Mucosa of rectum (tissue), 2 donors: ENCODE data around the gene CNTD1.
"Not testable (repeated sequence)": the region's sequence is repeated elsewhere in the genome, so short reads cannot be mapped to it uniquely, and the experiment has no call there.

Experiments used
- H3K27ac ChIP-seq, 2 donors: one replicate each; pipeline ENCODE4 v1.7.0; 2013; ENCODE audit warnings: inconsistent platforms in 2 of 2, low read depth in 2 of 2, low read length in 2 of 2
- H3K27me3 ChIP-seq, 2 donors: one replicate each; pipeline ENCODE4 v1.7.0; 2013; ENCODE audit warnings: low read length in 2 of 2; ENCODE audit not compliant: control insufficient read depth in 2 of 2, insufficient read depth in 2 of 2
- H3K36me3 ChIP-seq, 2 donors: one replicate each; pipeline ENCODE4 v1.7.0; 2013; ENCODE audit warnings: low read length in 2 of 2; ENCODE audit not compliant: control insufficient read depth in 2 of 2, insufficient read depth in 2 of 2
- H3K4me1 ChIP-seq, 2 donors: one replicate each; pipeline ENCODE4 v1.7.0; 2013; ENCODE audit warnings: low read length in 2 of 2, mild to moderate bottlenecking in 1 of 2; ENCODE audit not compliant: control insufficient read depth in 2 of 2, insufficient read depth in 2 of 2
- H3K4me3 ChIP-seq, 2 donors: one replicate each; pipeline ENCODE4 v1.7.0; 2013; ENCODE audit warnings: low read length in 2 of 2
- H3K9ac ChIP-seq, 2 donors: one replicate each; pipeline ENCODE4 v1.7.0; 2013; ENCODE audit warnings: low read length in 2 of 2, low read depth in 1 of 2, mild to moderate bottlenecking in 1 of 2
- H3K9me3 ChIP-seq, 2 donors: one replicate each; pipeline ENCODE4 v1.7.0; 2013; ENCODE audit warnings: low read length in 2 of 2; ENCODE audit not compliant: control insufficient read depth in 2 of 2
- donor health status: healthy.
- donor health status: Normal muscosa, but diverticular disease.

CNTD1 gene

DNA sequence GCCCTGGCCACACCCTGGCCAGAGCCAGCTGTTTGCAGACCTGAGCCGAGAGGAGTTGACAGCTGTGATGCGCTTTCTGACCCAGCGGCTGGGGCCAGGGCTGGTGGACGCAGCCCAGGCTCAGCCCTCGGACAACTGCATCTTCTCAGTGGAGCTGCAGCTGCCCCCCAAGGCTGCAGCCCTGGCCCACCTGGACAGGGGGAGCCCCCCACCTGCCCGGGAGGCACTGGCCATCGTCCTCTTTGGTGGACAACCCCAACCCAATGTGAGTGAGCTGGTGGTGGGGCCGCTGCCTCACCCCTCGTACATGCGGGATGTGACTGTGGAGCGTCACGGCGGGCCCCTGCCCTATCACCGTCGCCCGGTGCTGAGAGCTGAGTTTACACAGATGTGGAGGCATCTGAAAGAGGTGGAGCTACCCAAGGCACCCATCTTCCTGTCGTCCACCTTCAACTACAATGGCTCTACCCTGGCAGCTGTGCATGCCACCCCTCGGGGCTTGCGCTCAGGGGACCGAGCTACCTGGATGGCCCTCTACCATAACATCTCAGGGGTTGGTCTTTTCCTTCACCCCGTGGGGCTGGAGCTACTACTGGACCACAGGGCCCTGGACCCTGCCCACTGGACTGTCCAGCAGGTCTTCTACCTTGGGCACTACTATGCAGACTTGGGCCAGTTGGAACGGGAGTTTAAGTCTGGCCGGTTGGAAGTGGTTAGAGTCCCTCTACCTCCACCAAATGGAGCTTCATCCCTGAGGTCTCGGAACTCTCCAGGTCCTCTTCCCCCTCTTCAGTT is 46.3 kb downstream of the CNTD1 start:
- peaks cover 40 to 42% of the 10 kb centered on the region in 2 donors for H3K36me3 ChIP-seq
- H3K27me3 ChIP-seq: peaks cover 0 to 2% of the 10 kb centered on the region in 2 donors
- no peak overlapping the region for H3K4me3 ChIP-seq
- peaks cover 0 to 2% of the 10 kb centered on the region in 2 donors for H3K4me1 ChIP-seq
- no peak overlapping the region for H3K27ac ChIP-seq
- no peaks in the 10 kb centered on the region for H3K9me3 ChIP-seq
- H3K9ac ChIP-seq: no peak overlapping the region

GRCh38 chr17:42845556-42845917 is 46.9 kb downstream of the CNTD1 start:
- H3K9me3 ChIP-seq: no peaks in the 10 kb centered on the region
- peaks cover 0 to 2% of the 10 kb centered on the region in 2 donors for H3K4me1 ChIP-seq
- no peak overlapping the region for H3K4me3 ChIP-seq
- no peak overlapping the region for H3K9ac ChIP-seq
- H3K27ac ChIP-seq: no peak overlapping the region
- peaks cover 40 to 42% of the 10 kb centered on the region in 2 donors for H3K36me3 ChIP-seq
- peaks cover 0 to 4% of the 10 kb centered on the region in 2 donors for H3K27me3 ChIP-seq

DNA sequence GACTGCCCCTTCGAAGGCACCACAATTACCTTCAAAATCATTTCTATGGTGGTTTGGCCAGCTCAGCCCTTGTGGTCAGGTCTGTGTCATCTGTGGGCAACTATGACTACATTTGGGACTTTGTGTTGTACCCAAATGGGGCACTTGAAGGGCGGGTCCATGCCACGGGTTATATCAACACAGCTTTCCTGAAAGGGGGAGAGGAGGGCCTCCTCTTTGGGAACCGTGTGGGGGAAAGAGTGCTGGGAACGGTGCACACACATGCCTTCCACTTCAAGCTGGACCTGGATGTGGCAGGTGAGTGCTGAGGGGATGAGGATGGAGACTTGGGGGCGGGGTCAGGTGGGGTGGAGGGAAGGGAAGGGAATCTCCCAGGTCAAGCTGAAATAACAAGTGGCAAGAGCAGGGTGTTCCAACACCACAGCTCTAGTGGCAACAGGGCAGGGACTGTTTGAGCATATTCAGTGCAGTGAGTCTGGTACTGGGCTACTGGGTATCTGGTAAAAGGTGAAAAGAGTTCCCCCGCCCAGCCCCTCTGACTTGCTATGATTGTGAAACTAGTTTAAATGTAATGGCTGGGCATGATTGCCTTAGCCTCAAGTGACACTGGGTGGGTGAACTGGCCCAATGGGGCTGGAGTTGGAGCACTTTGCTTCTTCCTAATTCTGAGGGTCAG is 47.4 kb downstream of the CNTD1 start:
- no peak overlapping the region for H3K27ac ChIP-seq
- H3K9ac ChIP-seq: no peak overlapping the region
- peaks cover 0 to 2% of the 10 kb centered on the region in 2 donors for H3K4me1 ChIP-seq
- H3K9me3 ChIP-seq: no peaks in the 10 kb centered on the region
- peaks cover 0 to 4% of the 10 kb centered on the region in 2 donors for H3K27me3 ChIP-seq
- H3K36me3 ChIP-seq: peaks cover 39 to 42% of the 10 kb centered on the region in 2 donors
- no peak overlapping the region for H3K4me3 ChIP-seq

DNA sequence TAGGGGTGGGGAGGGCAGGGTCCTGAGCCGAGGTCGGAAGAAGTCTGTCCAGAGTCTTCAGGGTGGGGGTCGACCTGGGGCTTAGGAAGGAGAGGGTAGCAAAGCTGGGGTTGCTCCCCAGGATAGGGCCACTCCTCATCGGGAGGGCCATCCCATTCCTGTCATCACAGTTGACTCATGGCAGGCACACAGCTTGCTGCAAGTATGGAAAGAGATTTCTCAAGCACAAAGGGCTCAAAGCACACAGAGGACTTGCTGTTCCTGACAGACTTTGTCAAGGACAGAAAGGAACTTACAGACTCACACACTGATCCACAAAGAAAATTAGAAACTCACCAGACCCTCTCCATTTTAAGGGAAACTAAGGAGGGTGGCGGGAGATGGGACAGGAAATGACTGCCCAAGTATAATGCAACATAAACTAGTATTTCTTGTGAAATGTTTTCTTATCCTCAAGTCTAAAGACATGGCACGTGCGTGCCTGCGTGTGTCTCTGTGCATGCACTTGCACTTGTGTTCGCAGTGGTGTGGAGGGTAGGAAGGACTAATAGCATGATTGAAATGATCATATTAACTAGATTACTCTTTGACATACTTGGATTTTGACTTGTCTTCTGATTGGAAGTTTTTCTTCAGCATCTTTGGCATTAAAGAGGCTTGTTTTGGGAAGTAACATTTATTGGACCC is 48.1 kb downstream of the CNTD1 start:
- H3K4me3 ChIP-seq: no peak overlapping the region
- H3K4me1 ChIP-seq: peaks cover 0 to 2% of the 10 kb centered on the region in 2 donors
- H3K27me3 ChIP-seq: peaks cover 0 to 4% of the 10 kb centered on the region in 2 donors
- H3K9ac ChIP-seq: no peak overlapping the region
- H3K36me3 ChIP-seq: peaks cover 32 to 36% of the 10 kb centered on the region in 2 donors
- H3K9me3 ChIP-seq: no peaks in the 10 kb centered on the region
- H3K27ac ChIP-seq: no peak overlapping the region

DNA sequence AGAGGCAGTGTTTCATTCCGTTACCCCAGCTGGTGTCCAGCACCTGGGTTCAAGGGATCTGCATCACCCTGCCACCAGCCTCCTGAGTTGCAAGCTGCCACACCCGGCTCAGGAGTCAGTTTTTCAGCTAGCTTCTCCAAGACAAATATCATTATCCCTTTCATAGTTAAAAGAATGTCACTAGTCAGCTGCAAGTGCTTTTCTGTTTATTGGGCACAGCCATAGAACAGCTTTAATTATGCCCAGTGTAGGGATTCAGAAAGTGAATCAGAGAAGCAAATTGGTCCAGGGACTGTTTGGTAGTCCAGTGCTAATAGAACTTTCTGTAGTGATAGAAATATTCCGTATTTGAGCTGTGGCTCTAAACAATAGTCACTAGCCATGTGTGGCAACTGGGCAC is 49.4 kb downstream of the CNTD1 start:
- peaks cover 19 to 24% of the 10 kb centered on the region in 2 donors for H3K36me3 ChIP-seq
- peaks cover 5% of the 10 kb centered on the region in 2 donors for H3K4me1 ChIP-seq
- H3K9me3 ChIP-seq: no peaks in the 10 kb centered on the region
- H3K9ac ChIP-seq: no peak overlapping the region
- no peak overlapping the region for H3K27ac ChIP-seq
- H3K27me3 ChIP-seq: peaks cover 0 to 4% of the 10 kb centered on the region in 2 donors
- H3K4me3 ChIP-seq: no peak overlapping the region

DNA sequence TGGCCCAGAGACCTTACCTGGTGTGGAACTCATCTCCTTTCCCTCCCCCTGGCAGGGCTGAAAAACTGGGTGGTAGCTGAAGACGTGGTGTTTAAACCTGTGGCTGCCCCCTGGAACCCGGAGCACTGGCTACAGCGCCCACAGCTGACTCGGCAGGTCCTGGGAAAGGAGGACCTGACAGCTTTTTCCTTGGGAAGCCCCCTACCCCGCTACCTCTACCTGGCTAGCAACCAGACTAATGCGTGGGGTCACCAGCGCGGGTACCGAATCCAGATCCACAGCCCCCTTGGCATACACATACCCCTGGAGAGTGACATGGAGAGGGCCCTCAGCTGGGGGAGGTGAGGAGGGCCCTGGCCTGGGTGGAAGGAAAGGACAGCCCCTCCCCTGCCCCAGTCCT is 50.4 kb downstream of the CNTD1 start:
- Histone ChIP-seq H3K4me3 (no peak overlapping the region), H3K4me1 (peaks cover 5% of the 10 kb centered on the region in 2 donors), H3K9ac (no peak overlapping the region), H3K9me3 (no peaks in the 10 kb centered on the region), H3K27me3 (peaks cover 0 to 8% of the 10 kb centered on the region in 2 donors), H3K27ac (no peak overlapping the region), H3K36me3 (peaks cover 13 to 15% of the 10 kb centered on the region in 2 donors)

GRCh38 chr17:42849451-42850181 is 51.0 kb downstream of the CNTD1 start:
- Histone ChIP-seq H3K27ac (no peak overlapping the region), H3K9ac (no peak overlapping the region), H3K4me3 (no peak overlapping the region)

GRCh38 chr17:42850954-42851353 is 52.3 kb downstream of the CNTD1 start, which contains the start of gene AOC3:
Gene AOC3, plus strand, starts transcription at chr17:42851199. Its CDS starts 145 bp downstream, at chr17:42851344.
- no peaks in the 10 kb centered on the region for H3K36me3 ChIP-seq
- peaks cover 0 to 8% of the 10 kb centered on the region in 2 donors for H3K27me3 ChIP-seq
- H3K9ac ChIP-seq: peak within 1 kb of the TSS in 1 of 2 donors; percentile 58
- peak within 1 kb of the TSS; percentile 28 to 80 for H3K27ac ChIP-seq
- no peaks in the 10 kb centered on the region for H3K9me3 ChIP-seq
- peaks cover 5% of the 10 kb centered on the region in 2 donors for H3K4me1 ChIP-seq
- H3K4me3 ChIP-seq: peak within 1 kb of the TSS; percentile 18 to 66

More at GRCh38 chr17:42849451-42850181, 51.0 kb downstream of the CNTD1 start:
- Histone ChIP-seq H3K4me1 (peaks cover 5% of the 10 kb centered on the region in 2 donors), H3K27me3 (peaks cover 0 to 8% of the 10 kb centered on the region in 2 donors), H3K9me3 (no peaks in the 10 kb centered on the region), H3K36me3 (peaks cover 7 to 9% of the 10 kb centered on the region in 2 donors)

DNA sequence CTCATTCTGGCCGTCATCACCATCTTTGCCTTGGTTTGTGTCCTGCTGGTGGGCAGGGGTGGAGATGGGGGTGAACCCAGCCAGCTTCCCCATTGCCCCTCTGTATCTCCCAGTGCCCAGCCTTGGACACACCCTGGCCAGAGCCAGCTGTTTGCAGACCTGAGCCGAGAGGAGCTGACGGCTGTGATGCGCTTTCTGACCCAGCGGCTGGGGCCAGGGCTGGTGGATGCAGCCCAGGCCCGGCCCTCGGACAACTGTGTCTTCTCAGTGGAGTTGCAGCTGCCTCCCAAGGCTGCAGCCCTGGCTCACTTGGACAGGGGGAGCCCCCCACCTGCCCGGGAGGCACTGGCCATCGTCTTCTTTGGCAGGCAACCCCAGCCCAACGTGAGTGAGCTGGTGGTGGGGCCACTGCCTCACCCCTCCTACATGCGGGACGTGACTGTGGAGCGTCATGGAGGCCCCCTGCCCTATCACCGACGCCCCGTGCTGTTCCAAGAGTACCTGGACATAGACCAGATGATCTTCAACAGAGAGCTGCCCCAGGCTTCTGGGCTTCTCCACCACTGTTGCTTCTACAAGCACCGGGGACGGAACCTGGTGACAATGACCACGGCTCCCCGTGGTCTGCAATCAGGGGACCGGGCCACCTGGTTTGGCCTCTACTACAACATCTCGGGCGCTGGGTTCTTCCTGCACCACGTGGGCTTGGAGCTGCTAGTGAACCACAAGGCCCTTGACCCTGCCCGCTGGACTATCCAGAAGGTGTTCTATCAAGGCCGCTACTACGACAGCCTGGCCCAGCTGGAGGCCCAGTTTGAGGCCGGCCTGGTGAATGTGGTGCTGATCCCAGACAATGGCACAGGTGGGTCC is 52.9 kb downstream of the CNTD1 start:
- peak overlapping the region; percentile 28 to 80 for H3K27ac ChIP-seq
- not testable (repeated sequence) for H3K27me3 ChIP-seq, H3K4me1 ChIP-seq, H3K36me3 ChIP-seq, H3K9me3 ChIP-seq
- H3K4me3 ChIP-seq: peak overlapping the region; percentile 18 to 66
- H3K9ac ChIP-seq: peak overlapping the region in 1 of 2 donors; percentile 58
